ENCODE data around the gene BHLHA15. TPM values are rescaled to one million over a fixed set of nuclear protein-coding genes. Genes with fewer than 3 reads are reported as not detected.

Gene BHLHA15
- polyA plus RNA-seq, 1 donor (not counting 4 experiments of a cell fraction or from before 2014, with no cell fraction given) = not detected

DNA sequence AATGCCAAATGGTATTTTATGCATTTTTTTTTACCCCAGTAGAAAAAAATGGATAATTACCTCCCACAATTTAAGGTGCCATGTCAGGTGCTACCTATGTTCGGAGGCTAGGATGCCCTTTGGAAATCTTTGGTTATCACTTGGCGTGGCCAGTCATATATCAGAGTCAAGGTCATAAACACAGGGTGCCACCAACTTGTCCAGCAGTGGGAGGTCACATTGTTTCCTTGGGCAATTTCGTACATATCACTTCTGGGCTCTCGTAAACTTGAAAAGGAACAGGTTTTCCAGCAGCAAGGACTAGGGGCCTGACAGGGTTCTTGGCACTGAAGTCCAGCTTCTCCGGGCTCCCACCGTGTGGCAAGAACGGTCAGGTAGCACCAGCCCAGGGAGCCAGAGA, 48.0 kb upstream of the BHLHA15 start:
- no peaks in the 10 kb centered on the region for H3K9me3 ChIP-seq (ENCODE audit: control insufficient read depth, low read depth, low read length)
- no peak overlapping the region for H2AFZ ChIP-seq (ENCODE audit: control insufficient read depth, low read length)
- no peak for TF ChIP-seq EZH2 (IDR thresholded peaks at IDR 0.05; ENCODE audit: low read length)
- TF ChIP-seq, protein P1, sequence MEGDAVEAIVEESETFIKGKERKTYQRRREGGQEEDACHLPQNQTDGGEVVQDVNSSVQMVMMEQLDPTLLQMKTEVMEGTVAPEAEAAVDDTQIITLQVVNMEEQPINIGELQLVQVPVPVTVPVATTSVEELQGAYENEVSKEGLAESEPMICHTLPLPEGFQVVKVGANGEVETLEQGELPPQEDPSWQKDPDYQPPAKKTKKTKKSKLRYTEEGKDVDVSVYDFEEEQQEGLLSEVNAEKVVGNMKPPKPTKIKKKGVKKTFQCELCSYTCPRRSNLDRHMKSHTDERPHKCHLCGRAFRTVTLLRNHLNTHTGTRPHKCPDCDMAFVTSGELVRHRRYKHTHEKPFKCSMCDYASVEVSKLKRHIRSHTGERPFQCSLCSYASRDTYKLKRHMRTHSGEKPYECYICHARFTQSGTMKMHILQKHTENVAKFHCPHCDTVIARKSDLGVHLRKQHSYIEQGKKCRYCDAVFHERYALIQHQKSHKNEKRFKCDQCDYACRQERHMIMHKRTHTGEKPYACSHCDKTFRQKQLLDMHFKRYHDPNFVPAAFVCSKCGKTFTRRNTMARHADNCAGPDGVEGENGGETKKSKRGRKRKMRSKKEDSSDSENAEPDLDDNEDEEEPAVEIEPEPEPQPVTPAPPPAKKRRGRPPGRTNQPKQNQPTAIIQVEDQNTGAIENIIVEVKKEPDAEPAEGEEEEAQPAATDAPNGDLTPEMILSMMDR (optimal IDR thresholded peaks at IDR 0.05 in 1 of 3, IDR thresholded peaks at IDR 0.05 in 1 of 3, conservative IDR thresholded peaks at IDR 0.05 in 1 of 3; ENCODE audit: extremely low read depth in 1 of 3, insufficient read depth in 2 of 3, low read length in 3 of 3) = no peak
- FAIRE-seq (no peak), DNase-seq (ENCODE audit: low read depth, low spot score) (no peak)
- dilution Hi-C loops (cut with MboI; ENCODE audit: extremely low pct_ligation_motif_present, low sequenced_read_pairs) = no loop called here
- no peak overlapping the region for H3K4me3 ChIP-seq (ENCODE audit: control insufficient read depth in 2 of 3, extremely low read depth in 1 of 3, insufficient read depth in 2 of 3, low read depth in 1 of 3, low read length in 3 of 3)
- H3K9ac ChIP-seq (ENCODE audit: control insufficient read depth, extremely low read depth, insufficient read depth, low read length) = peak overlapping the region; percentile 78
- H3K79me2 ChIP-seq (ENCODE audit: control insufficient read depth, insufficient read depth, low read length) = peaks cover 11% of the 10 kb centered on the region
- peak overlapping the region; percentile 78 for H3K4me2 ChIP-seq (ENCODE audit: control insufficient read depth, extremely low read depth, insufficient read depth, low read depth, low read length)
- no peaks in the 10 kb centered on the region for H3K27me3 ChIP-seq (ENCODE audit: control insufficient read depth, extremely low read depth, insufficient read depth, low read length)
- peaks cover 0 to 3% of the 10 kb centered on the region in 2 experiments for H3K36me3 ChIP-seq (ENCODE audit: control insufficient read depth in 2 of 2, extremely low read depth in 1 of 2, insufficient read depth in 2 of 2, low read length in 2 of 2)
- peak overlapping the region; percentile 92 for H3K27ac ChIP-seq (ENCODE audit: control insufficient read depth, insufficient read depth, low read length)
- H3K9me1 ChIP-seq (ENCODE audit: control insufficient read depth, extremely low read depth, insufficient read depth, low read length) = no peaks in the 10 kb centered on the region
- no peaks in the 10 kb centered on the region for H4K20me1 ChIP-seq (ENCODE audit: control insufficient read depth, extremely low read depth, insufficient read depth, low read length)
- peaks cover 37% of the 10 kb centered on the region for H3K4me1 ChIP-seq (ENCODE audit: control insufficient read depth, extremely low read depth, insufficient read depth, low read length)

DNA sequence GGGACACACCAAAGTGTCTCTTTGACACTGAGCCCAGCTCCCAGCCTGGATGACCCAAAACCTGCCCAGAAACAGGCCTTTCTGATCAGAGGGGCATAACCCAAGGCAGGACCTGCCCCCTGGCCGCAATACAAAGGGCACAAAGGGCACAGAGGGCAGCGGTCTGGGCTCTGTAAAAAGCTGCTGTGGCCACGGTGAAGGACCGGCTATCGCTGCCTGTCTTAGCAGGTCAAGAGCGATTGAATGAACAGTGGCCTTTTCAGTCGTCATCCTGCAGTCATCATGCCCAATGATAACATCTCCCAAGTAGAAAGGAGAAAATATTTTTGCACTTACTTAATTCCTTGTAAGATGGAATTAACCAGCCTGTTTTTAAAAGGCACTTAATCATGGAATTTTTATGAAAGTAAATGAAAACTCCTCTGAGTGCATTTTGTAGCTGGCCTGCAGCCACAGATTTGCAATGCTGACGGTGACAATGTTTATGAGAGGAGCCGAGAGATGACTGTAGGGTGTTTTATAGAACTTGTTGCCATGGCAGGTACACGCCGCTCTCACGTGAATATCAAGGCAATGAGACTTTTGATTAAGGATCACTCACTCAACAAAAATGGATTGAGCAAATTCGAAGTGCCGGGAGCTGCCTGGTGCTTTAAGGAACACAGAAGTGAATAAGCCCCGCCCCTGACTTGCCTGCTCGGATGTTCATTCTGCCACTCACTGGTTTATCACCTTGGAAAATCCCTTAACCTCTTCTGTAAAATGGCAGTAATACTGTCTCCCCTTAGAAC, 47.3 kb upstream of the BHLHA15 start:
- H3K9me3 ChIP-seq (ENCODE audit: control insufficient read depth, low read depth, low read length) = no peaks in the 10 kb centered on the region
- H3K27me3 ChIP-seq (ENCODE audit: control insufficient read depth, extremely low read depth, insufficient read depth, low read length) = no peaks in the 10 kb centered on the region
- TF ChIP-seq, protein P1 (optimal IDR thresholded peaks at IDR 0.05 in 1 of 3, IDR thresholded peaks at IDR 0.05 in 1 of 3, conservative IDR thresholded peaks at IDR 0.05 in 1 of 3; ENCODE audit: extremely low read depth in 1 of 3, insufficient read depth in 2 of 3, low read length in 3 of 3) = no peak
- no peak for TF ChIP-seq EZH2 (IDR thresholded peaks at IDR 0.05; ENCODE audit: low read length)
- H3K9me1 ChIP-seq (ENCODE audit: control insufficient read depth, extremely low read depth, insufficient read depth, low read length) = no peaks in the 10 kb centered on the region
- H3K36me3 ChIP-seq (ENCODE audit: control insufficient read depth in 2 of 2, extremely low read depth in 1 of 2, insufficient read depth in 2 of 2, low read length in 2 of 2) = peaks cover 0 to 3% of the 10 kb centered on the region in 2 experiments
- no peaks in the 10 kb centered on the region for H4K20me1 ChIP-seq (ENCODE audit: control insufficient read depth, extremely low read depth, insufficient read depth, low read length)
- dilution Hi-C loops (cut with MboI; ENCODE audit: extremely low pct_ligation_motif_present, low sequenced_read_pairs) = no loop called here
- H3K27ac ChIP-seq (ENCODE audit: control insufficient read depth, insufficient read depth, low read length) = peak overlapping the region; percentile 92
- peak overlapping the region; percentile 78 for H3K4me2 ChIP-seq (ENCODE audit: control insufficient read depth, extremely low read depth, insufficient read depth, low read depth, low read length)
- DNase-seq (ENCODE audit: low read depth, low spot score) = peak; percentile 76
- no peak overlapping the region for H2AFZ ChIP-seq (ENCODE audit: control insufficient read depth, low read length)
- H3K9ac ChIP-seq (ENCODE audit: control insufficient read depth, extremely low read depth, insufficient read depth, low read length) = peak overlapping the region; percentile 78
- FAIRE-seq = peak; percentile 92
- H3K4me3 ChIP-seq (ENCODE audit: control insufficient read depth in 2 of 3, extremely low read depth in 1 of 3, insufficient read depth in 2 of 3, low read depth in 1 of 3, low read length in 3 of 3) = peak overlapping the region in 2 of 3 experiments; percentile 8 to 34
- H3K79me2 ChIP-seq (ENCODE audit: control insufficient read depth, insufficient read depth, low read length) = peaks cover 11% of the 10 kb centered on the region
- H3K4me1 ChIP-seq (ENCODE audit: control insufficient read depth, extremely low read depth, insufficient read depth, low read length) = peaks cover 37% of the 10 kb centered on the region
